Skeletal muscle cell (primary cell): ENCODE data around the gene KLC1.

ENCODE experiments used
- DNase-seq: peaks from one replicate; pipeline ENCODE4 v3.0.0-alpha.2; 2010; ENCODE audit warnings: low read depth
- H3K4me3 ChIP-seq: 2 replicates; pipeline ENCODE4 v1.5.1; 2011; ENCODE audit warnings: low read depth, mild to moderate bottlenecking, control low read depth, low read length, moderate library complexity

KLC1 gene

GRCh38 chr14:103728721-103729120 lies 99.7 kb downstream of the KLC1 start:
- DNase-seq, result no peak
- no peak overlapping the region for H3K4me3 ChIP-seq

- no peak overlapping the region for H3K4me3 ChIP-seq
- DNase-seq, result no peak
Observed at GRCh38 chr14:103729496-103730448, 100.8 kb downstream of the KLC1 start.

DNA sequence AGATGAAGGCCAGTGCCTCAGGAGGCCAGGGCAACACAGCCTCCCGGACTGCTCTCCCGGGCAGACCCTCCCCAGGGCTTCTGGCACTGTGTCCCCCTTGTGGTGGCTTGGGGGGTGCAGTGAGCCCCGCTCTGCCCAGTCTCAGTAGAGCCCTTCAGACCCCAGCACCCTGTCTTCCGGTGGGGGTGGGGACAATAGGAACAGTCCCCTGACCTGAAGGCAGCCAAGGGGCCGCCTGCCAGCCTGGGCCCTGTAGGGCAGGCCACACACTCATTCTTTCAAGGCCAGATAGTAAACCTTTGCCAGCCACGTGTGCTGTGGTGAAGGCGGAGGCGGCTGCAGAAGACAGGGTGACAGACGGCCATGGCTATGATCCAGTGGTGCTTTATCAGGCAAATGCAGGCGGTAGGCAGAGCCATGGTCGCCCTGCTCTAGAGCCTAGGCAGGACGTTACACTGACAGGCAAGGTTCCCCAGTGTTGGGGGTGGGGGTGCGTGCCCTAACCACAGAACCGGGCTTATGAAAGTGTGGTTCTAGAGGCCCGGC lies 101.6 kb downstream of the KLC1 start:
- H3K4me3 ChIP-seq, result no peak overlapping the region
- DNase-seq, result no peak

- DNase-seq, result no peak
- H3K4me3 ChIP-seq, result no peak overlapping the region
Observed at GRCh38 chr14:103731481-103731880, 102.5 kb downstream of the KLC1 start.

DNA sequence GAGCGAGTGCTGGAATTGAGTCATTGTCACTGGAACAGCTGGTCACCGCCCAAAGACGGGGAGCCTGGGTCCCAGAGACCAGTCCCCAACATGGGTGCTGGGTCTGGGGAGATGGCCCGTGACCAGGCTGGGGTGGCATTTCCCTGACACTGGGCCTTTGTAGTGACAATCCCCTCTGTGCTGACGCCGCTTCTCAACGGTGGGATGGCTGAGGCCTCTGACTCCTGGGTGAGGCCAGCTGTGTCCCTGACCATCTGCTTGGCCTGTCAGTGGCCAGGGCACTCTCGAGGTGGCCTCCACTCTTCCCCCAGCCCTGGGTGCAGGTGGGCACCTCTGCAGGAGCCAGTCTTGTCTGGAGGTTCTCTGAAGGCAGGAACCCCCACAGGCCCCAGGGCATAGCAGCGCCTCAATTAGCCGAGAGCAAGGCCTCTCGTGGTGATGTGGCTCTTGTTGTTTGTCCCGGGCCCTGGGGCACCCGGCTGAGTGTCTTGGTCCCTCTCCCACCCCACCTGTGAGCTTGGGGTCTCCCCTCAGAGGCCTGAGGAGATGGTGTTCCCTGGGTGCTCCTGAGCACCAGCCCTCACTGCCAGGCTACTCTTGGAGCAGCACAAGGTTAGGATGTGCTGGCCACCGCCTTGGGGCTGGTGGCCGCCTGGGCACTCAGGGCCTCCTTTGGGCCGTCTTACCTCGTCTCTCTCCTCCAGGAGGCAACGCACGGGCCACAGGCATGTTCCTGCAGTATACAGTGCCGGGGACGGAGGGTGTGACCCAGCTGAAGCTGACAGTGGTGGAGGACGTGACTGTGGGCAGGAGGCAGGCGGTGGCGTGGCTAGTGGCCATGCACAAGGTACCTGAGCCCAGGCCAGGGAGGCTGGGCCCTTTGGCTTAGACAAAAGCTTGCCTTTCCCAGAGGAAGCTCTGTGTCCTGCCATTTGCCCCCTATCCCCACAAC lies 103.2 kb downstream of the KLC1 start:
- H3K4me3 ChIP-seq, result no peak overlapping the region
- no peak for DNase-seq

DNA sequence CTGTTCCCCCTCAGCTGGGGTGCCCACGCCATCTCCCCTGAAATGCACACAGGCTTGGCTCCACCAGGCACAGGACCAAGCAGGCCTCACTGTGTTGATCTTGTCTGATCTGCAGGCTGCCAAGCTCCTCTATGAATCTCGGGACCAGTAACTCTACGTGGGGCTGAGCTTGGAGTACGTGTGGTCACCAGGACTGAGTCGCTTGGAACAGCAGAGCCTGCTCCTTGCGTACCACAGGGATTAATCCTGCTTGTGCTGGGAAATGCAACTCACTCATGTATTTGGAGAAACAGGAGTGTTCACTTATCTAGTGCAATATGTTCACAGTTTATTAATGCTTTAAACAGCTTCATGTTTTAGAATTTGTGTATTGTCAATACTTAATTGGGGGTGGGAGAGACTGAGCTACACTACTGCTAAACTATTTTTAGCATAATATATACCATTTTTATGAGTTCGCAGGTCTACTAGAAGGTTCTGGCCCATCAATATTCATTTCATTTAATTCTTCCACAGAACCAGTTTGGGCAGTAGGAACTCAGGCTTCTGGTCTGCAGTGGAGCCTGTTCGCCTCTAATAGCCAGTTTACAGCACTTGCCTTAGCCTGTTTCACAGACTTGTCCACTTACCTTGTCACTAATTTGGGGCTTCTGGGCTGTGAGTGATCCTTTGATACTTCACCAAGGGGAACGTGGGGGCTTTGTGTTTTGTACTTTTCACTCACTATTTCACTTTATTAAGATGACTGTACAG lies 104.0 kb downstream of the KLC1 start:
- DNase-seq, result no peak
- no peak overlapping the region for H3K4me3 ChIP-seq

GRCh38 chr14:103733651-103734050 lies 104.6 kb downstream of the KLC1 start:
- H3K4me3 ChIP-seq, result no peak overlapping the region
- no peak for DNase-seq

GRCh38 chr14:103734081-103734888 lies 105.3 kb downstream of the KLC1 start:
- no peak overlapping the region for H3K4me3 ChIP-seq
- DNase-seq, result no peak

DNA sequence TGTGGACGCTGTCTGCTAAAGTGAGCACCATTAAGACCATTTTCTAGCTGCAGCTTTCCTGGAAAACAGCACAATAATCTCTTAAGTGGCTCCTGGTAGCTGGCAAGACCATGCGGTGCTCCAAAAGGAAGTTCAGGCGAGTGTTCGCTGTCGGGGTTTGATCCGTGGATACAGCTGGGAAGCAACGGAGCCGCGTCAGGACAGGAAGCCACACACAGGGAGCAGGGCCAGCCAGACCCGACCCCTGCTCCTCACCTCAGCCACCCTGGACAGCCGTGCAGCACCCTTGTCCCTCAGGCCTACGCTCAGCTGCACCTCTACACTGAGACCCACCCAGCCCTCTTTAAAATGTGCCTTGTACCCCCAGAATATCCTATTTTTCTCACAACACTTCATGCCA lies 106.0 kb downstream of the KLC1 start:
- H3K4me3 ChIP-seq, result no peak overlapping the region
- no peak for DNase-seq

DNA sequence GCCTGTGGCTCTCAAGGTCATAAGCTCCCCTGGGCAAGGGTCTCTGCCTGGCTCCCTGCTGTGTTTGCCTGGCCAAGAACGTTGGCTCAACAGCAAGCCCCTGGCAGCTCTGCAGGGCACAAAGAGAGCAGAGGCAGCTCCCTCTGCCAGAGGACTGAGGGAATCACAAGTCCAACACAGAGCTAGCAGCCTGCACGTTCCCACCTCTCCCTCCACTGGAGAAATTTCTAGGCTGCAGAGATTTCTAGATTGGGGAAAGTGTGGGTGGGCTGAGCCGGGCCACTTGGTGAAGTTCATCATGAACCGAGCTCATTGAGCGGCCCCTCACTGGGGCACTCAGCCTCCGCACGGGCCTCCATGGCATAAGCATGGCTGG lies 106.4 kb downstream of the KLC1 start:
- DNase-seq, result no peak
- no peak overlapping the region for H3K4me3 ChIP-seq

GRCh38 chr14:103735815-103736545 lies 107.0 kb downstream of the KLC1 start:
- H3K4me3 ChIP-seq, result no peak overlapping the region
- no peak for DNase-seq

DNA sequence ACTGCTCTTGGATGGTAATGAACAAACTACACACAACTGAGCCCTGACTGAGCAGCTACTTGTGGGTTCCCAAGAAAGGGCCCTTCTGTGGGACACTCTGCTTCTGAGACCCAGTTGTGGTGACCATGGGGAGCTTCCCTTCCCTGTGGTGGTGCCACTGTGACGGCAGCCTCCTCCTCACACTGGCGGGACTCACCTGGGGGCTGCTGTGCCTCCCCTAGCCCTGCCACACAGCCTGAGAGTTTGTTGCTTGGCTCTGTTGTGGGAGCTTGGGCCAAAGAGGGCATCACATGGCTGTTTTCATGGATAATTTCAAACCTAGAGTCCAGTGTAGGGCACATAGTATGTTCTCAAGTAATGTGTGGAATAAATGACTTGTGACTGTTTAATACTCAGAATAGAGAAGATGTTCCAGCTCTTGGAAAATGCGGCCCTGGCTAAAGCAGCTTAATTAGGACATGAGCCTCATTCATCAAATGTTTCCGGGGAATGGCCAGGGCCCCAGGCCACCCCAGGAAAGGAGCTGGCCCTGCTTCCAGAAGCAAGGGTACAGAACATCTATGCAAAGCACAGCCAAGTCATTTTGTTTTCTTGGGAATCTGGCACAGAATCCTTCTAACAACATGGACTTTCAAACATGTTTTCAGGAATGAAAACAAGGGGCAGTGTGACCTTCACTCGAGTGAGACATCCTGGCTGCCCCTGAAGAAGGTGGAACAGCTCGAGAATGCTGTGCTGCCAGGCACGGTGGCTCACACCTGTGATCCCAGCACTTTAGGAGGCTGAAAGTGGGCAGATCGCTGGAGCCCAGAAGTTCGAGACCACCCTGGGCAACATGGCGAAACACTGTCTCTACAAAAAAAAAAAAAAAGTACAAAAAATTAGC lies 107.8 kb downstream of the KLC1 start:
- H3K4me3 ChIP-seq, result no peak overlapping the region

DNA sequence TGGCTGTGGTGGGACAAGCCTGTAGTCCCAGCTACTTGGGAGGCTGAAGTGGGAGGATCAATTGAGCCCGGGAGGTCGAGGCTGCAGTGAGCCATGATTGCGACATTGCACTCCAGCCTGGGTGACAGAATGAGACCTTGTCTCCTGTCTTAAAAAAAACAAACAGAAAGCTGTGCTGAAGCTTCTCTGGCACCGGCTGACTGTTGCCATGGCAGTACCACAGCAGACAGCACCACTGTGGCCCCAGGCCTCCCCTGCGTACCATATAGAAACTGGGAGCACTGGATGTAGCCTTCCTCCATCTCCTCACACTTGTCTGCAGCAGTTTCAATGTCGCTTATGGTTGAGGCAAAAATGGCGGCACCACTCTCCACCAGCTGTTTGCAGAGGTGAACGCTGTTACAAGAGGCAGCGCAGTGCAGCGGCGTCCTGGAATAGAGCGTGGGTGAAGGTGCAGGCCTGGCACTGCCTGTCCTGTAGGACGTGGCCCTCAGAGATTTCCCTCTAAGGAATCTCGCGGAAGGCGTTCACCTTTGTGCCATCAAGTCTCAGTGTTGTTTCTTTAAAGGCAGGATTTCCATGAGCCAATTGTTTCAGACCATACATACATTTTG lies 108.5 kb downstream of the KLC1 start:
- no peak for DNase-seq

More for the DNA sequence above, 107.8 kb downstream of the KLC1 start:
- DNase-seq, result no peak

DNA sequence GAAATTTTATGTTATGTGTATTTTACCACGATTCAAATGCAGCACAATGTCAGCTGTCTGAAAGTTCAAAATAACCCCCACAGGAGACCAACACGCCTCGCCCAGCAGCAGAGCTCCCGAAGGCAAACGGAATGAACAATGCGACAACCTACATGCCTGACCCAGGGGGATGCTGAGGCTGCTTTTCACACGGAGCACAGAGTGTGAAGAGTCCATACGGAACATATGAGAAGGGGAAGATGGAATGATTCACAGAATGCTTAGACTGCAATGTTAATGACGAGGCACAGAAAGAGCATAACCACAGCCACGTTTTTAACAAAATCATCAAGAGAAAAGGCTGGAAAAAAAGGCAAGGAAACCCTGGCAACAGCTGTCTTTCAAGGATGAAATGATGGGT lies 109.2 kb downstream of the KLC1 start:
- H3K4me3 ChIP-seq, result no peak overlapping the region
- no peak for DNase-seq

More for the DNA sequence above, 108.5 kb downstream of the KLC1 start:
- no peak overlapping the region for H3K4me3 ChIP-seq

GRCh38 chr14:103738701-103739451 lies 109.9 kb downstream of the KLC1 start:
- no peak overlapping the region for H3K4me3 ChIP-seq
- DNase-seq, result no peak

DNA sequence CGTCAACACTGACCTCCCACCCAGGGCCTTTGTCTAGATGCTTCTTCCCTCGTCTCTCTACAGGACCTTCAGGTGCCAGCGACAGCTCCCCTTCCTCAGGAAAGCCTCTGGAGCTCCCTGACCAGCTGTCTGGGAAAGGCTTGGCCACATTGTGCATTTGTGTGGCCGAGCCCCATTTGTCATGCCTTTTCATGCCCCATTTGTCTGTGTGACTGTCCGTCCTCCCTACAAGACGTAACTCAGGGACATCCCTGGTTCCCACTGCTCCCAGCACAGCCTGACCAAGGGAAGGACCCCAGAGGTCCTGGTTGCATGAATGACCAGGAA lies 110.4 kb downstream of the KLC1 start:
- DNase-seq, result no peak
- H3K4me3 ChIP-seq, result no peak overlapping the region
